Muscle layer of duodenum (tissue), 2 donors: ENCODE data around the gene TJP1.
"Not testable (repeated sequence)": the region's sequence is repeated elsewhere in the genome, so short reads cannot be mapped to it uniquely, and the experiment has no call there.

ENCODE experiments used
- H3K27ac ChIP-seq: one replicate; pipeline ENCODE4 v1.7.0; 2013; ENCODE audit warnings: mild to moderate bottlenecking, low read length
- H3K27me3 ChIP-seq: one replicate; pipeline ENCODE4 v1.7.0; 2013; ENCODE audit warnings: low read depth, mild to moderate bottlenecking, control low read depth, low read length
- H3K36me3 ChIP-seq, 2 donors: one replicate each; pipeline ENCODE4 v1.7.0; 2013; ENCODE audit warnings: low read length in 2 of 2, control low read depth in 1 of 2, mild to moderate bottlenecking in 1 of 2; ENCODE audit not compliant: insufficient read depth in 2 of 2, control insufficient read depth in 1 of 2
- H3K4me1 ChIP-seq, 2 donors: one replicate each; pipeline ENCODE4 v1.7.0; 2013; ENCODE audit warnings: low read length in 2 of 2, mild to moderate bottlenecking in 2 of 2, control low read depth in 1 of 2, moderate library complexity in 1 of 2; ENCODE audit not compliant: insufficient read depth in 2 of 2, control insufficient read depth in 1 of 2
- H3K4me3 ChIP-seq, 2 donors: one replicate each; pipeline ENCODE4 v1.7.0; 2013; ENCODE audit warnings: low read length in 2 of 2, low read depth in 1 of 2, mild to moderate bottlenecking in 1 of 2
- H3K9me3 ChIP-seq, 2 donors: one replicate each; pipeline ENCODE4 v1.7.0; 2013; ENCODE audit warnings: low read length in 2 of 2, control low read depth in 1 of 2, mild to moderate bottlenecking in 1 of 2; ENCODE audit not compliant: control insufficient read depth in 1 of 2
- donor health status: healthy.

The TJP1 gene

DNA sequence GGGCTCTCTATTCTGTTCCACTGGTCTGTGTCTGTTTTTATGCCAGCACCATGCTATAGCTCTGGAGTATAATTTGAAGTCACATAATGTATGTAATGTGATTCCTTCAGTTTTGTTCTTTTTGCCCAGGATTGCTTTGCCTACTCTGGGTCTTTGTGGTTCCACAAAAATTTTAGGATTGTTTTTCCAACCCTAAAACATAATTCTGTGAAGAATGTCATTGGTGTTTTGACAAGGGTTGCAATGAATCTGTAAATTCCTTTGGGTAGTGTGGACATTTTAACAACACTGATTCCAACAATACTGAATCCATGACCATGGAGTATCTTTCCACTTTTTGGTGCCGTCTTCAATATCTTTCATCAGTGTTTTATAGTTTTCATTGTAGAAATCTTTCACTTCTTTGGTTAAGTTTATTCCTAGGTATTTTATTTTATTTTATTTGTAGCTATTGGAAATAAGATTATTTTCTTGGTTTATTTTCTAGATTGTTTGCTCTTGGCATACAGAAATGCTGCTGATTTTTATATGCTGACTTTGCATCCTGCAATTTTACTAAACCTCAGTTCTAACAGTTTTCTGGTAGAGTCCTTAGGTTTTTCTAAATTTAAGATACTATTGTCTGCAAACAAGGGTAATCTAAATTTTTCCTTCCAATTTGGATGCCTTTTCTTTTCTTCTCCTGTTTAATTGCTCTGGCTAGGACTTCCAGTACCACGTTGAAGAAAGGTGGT is 29.7 kb downstream of the TJP1 start:
- no peak overlapping the region for H3K27ac ChIP-seq
- no peaks in the 10 kb centered on the region for H3K27me3 ChIP-seq
- peaks cover 0 to 15% of the 10 kb centered on the region in 2 donors for H3K4me1 ChIP-seq
- H3K9me3 ChIP-seq: no peaks in the 10 kb centered on the region
- peaks cover 4 to 5% of the 10 kb centered on the region in 2 donors for H3K36me3 ChIP-seq
- no peak overlapping the region for H3K4me3 ChIP-seq

- Histone ChIP-seq H3K4me3 (no peak overlapping the region), H3K36me3 (peaks cover 4 to 5% of the 10 kb centered on the region in 2 donors), H3K27ac (no peak overlapping the region), H3K4me1 (peaks cover 0 to 17% of the 10 kb centered on the region in 2 donors), H3K9me3 (no peaks in the 10 kb centered on the region), H3K27me3 (no peaks in the 10 kb centered on the region)
Measured at GRCh38 chr15:29790607-29791006, 31.7 kb downstream of the TJP1 start.

GRCh38 chr15:29789871-29790270 is 32.4 kb downstream of the TJP1 start:
- H3K4me1 ChIP-seq: peaks cover 0 to 23% of the 10 kb centered on the region in 2 donors

GRCh38 chr15:29788433-29789034 is 33.7 kb downstream of the TJP1 start:
- Histone ChIP-seq H3K9me3 (no peaks in the 10 kb centered on the region), H3K36me3 (peaks cover under 1 to 3% of the 10 kb centered on the region in 2 donors), H3K27ac (no peak overlapping the region), H3K4me1 (peaks cover 0 to 16% of the 10 kb centered on the region in 2 donors), H3K4me3 (no peak overlapping the region), H3K27me3 (no peaks in the 10 kb centered on the region)

More at GRCh38 chr15:29789871-29790270, 32.4 kb downstream of the TJP1 start:
- Histone ChIP-seq H3K36me3 (peaks cover 4 to 5% of the 10 kb centered on the region in 2 donors), H3K9me3 (no peaks in the 10 kb centered on the region), H3K4me3 (no peak overlapping the region), H3K27me3 (no peaks in the 10 kb centered on the region), H3K27ac (no peak overlapping the region)

GRCh38 chr15:29787767-29788166 is 34.5 kb downstream of the TJP1 start:
- Histone ChIP-seq H3K27ac (no peak overlapping the region), H3K27me3 (no peaks in the 10 kb centered on the region), H3K4me1 (peaks cover 0 to 18% of the 10 kb centered on the region in 2 donors), H3K9me3 (no peaks in the 10 kb centered on the region), H3K36me3 (no peaks in the 10 kb centered on the region), H3K4me3 (no peak overlapping the region)

DNA sequence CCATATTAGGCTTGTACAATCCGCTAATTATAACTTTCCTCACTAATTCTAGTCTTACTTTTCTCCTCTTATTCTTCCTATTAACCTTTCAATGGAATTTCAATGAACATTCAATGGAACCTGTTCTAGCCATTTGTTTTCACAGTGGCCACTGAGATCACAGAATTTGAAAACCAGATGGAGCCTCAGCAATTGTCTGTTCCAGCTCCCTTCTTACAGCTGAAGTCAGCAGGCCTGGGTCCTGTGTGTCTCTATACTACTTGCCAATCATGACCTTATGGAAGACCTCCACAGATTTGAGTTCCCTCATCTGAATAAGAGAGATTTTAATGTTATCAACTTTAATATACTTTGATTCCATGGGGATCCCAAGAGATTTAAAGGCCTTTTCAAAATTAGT is 36.6 kb downstream of the TJP1 start:
- Histone ChIP-seq H3K27me3 (no peaks in the 10 kb centered on the region), H3K27ac (no peak overlapping the region), H3K36me3 (no peaks in the 10 kb centered on the region), H3K4me1 (peaks cover 0 to 18% of the 10 kb centered on the region in 2 donors), H3K4me3 (no peak overlapping the region), H3K9me3 (no peaks in the 10 kb centered on the region)

GRCh38 chr15:29785136-29785535 is 37.1 kb downstream of the TJP1 start:
- no peak overlapping the region for H3K27ac ChIP-seq

GRCh38 chr15:29784413-29784812 is 37.9 kb downstream of the TJP1 start:
- Histone ChIP-seq H3K9me3 (no peaks in the 10 kb centered on the region), H3K4me3 (no peak overlapping the region), H3K36me3 (no peaks in the 10 kb centered on the region), H3K27ac (no peak overlapping the region), H3K27me3 (no peaks in the 10 kb centered on the region), H3K4me1 (peaks cover 0 to 13% of the 10 kb centered on the region in 2 donors)

More at GRCh38 chr15:29785136-29785535, 37.1 kb downstream of the TJP1 start:
- Histone ChIP-seq H3K4me1 (peaks cover 0 to 18% of the 10 kb centered on the region in 2 donors), H3K4me3 (no peak overlapping the region), H3K27me3 (no peaks in the 10 kb centered on the region), H3K36me3 (no peaks in the 10 kb centered on the region), H3K9me3 (no peaks in the 10 kb centered on the region)

DNA sequence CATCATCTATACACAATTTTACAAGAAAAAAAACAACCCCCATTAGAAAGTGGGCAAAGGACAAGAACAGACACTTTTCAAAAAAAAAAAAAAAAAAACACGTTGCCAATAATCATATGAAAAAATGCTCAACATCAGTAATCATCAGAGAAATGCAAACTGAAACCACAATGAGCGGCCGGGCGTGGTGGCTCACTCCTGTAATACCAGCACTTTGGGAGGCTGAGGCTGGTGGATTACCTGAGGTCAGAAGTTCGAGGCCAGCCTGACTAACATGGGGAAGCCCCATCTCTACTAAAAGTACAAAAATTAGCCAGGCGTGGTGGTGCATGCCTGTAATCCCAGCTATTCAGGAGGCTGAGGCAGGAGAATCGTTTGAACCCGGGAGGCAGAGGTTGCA is 39.5 kb downstream of the TJP1 start:
- not testable (repeated sequence) for H3K27ac ChIP-seq, H3K9me3 ChIP-seq, H3K36me3 ChIP-seq, H3K27me3 ChIP-seq, H3K4me3 ChIP-seq
- peaks cover 0 to 13% of the 10 kb centered on the region in 2 donors for H3K4me1 ChIP-seq

GRCh38 chr15:29778382-29778781 is 43.9 kb downstream of the TJP1 start:
- H3K27me3 ChIP-seq: no peaks in the 10 kb centered on the region
- H3K27ac ChIP-seq: no peak overlapping the region
- H3K36me3 ChIP-seq: no peaks in the 10 kb centered on the region
- no peaks in the 10 kb centered on the region for H3K9me3 ChIP-seq
- peaks cover 0 to 18% of the 10 kb centered on the region in 2 donors for H3K4me1 ChIP-seq
- H3K4me3 ChIP-seq: no peak overlapping the region

DNA sequence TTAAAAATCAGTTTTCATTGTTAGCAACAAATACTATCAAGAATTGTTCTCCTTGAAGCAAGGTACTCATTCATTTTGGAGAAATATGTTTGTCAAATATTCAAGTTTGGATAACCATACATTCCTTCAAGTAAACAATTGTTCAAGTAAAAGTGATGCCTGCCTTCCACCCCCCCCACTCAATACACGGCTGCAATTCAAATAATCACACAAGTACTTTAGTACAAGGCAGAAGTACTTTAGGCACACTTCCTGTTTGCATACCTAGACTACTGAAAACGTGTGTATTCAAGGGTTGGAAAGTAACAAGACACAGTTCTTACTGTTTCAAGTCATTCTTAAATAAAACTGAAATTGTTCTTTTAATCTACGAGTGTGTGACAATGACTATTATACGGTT is 45.4 kb downstream of the TJP1 start:
- Histone ChIP-seq H3K27ac (no peak overlapping the region), H3K9me3 (no peaks in the 10 kb centered on the region), H3K4me1 (peaks cover 0 to 17% of the 10 kb centered on the region in 2 donors), H3K27me3 (no peaks in the 10 kb centered on the region), H3K36me3 (no peaks in the 10 kb centered on the region), H3K4me3 (no peak overlapping the region)
